ENCODE results near the gene SERTAD3.

SERTAD3 gene

GRCh38 chr19:40442328-40443130 is 1.6 kb downstream of the SERTAD3 start:
- peaks cover 5% of the 10 kb centered on the region for H3K79me1 ChIP-seq (replicated peaks; ENCODE audit: low read length, poor library complexity, severe bottlenecking)
- WGBS: 15% methylated on average over 20 of the region's 22 CpGs
- no peak overlapping the region for H2BK5ac ChIP-seq (ENCODE audit: low read depth, low read length, poor library complexity, severe bottlenecking)
- H3K9me3 ChIP-seq (ENCODE audit: control insufficient read depth, low read length): no peaks in the 10 kb centered on the region
- peaks cover 20% of the 10 kb centered on the region for H3K4me1 ChIP-seq (ENCODE audit: control insufficient read depth, insufficient read depth, low read depth, low read length)
- no peak overlapping the region for H4K91ac ChIP-seq (ENCODE audit: low read length)
- H3K18ac ChIP-seq (ENCODE audit: low read depth in 1 of 2, low read length in 2 of 2): peak overlapping the region in 1 of 2 experiments; percentile 18
- H4K8ac ChIP-seq (ENCODE audit: low read length): peak overlapping the region; percentile 16
- no peak overlapping the region for H2AFZ ChIP-seq (ENCODE audit: low read depth, low read length)
- peak overlapping the region in 1 of 2 experiments; percentile 55 for H3K4ac ChIP-seq (ENCODE audit: low read depth in 1 of 2, low read length in 2 of 2)
- no peak overlapping the region for H2BK12ac ChIP-seq (ENCODE audit: low read length in 2 of 2)
- H2BK15ac ChIP-seq (ENCODE audit: low read depth, poor library complexity, severe bottlenecking): no peak overlapping the region
- peak overlapping the region; percentile 85 for H3K4me2 ChIP-seq (ENCODE audit: low read length, poor library complexity, severe bottlenecking)
- H3K14ac ChIP-seq (ENCODE audit: low read length in 2 of 2): no peak overlapping the region
- H3K27ac ChIP-seq (ENCODE audit: low read length, poor library complexity, severe bottlenecking): peak overlapping the region; percentile 88
- no peak overlapping the region for H2BK120ac ChIP-seq (ENCODE audit: low read depth, low read length)
- peak overlapping the region; percentile 69 for H2AK5ac ChIP-seq (ENCODE audit: low read length, severe bottlenecking)
- peak overlapping the region; percentile 97 for H3K9ac ChIP-seq (ENCODE audit: low read length)
- no peaks in the 10 kb centered on the region for H3K27me3 ChIP-seq (ENCODE audit: control insufficient read depth in 1 of 2, insufficient read depth in 1 of 2, low read length in 2 of 2)
- no peak overlapping the region for H3K23ac ChIP-seq (ENCODE audit: low read length in 2 of 2)
- H3K4me3 ChIP-seq (ENCODE audit: insufficient read depth in 1 of 2, low read depth in 1 of 2, low read length in 2 of 2): peak overlapping the region; percentile 62 to 94
- DNase-seq: no peak
- H3K36me3 ChIP-seq (ENCODE audit: control insufficient read depth in 1 of 2, insufficient read depth in 2 of 2, low read depth in 1 of 2, low read length in 2 of 2): peaks cover 31 to 33% of the 10 kb centered on the region in 2 experiments

GRCh38 chr19:40441719-40442253 is 2.3 kb downstream of the SERTAD3 start:
- no peak overlapping the region for H2BK12ac ChIP-seq (ENCODE audit: low read length in 2 of 2)
- no peak overlapping the region for H3K23ac ChIP-seq (ENCODE audit: low read length in 2 of 2)
- peaks cover 20% of the 10 kb centered on the region for H3K4me1 ChIP-seq (ENCODE audit: control insufficient read depth, insufficient read depth, low read depth, low read length)
- no peak overlapping the region for H3K18ac ChIP-seq (ENCODE audit: low read depth in 1 of 2, low read length in 2 of 2)
- peak overlapping the region; percentile 85 for H3K4me2 ChIP-seq (ENCODE audit: low read length, poor library complexity, severe bottlenecking)
- no peak overlapping the region for H2AK5ac ChIP-seq (ENCODE audit: low read length, severe bottlenecking)
- DNase-seq: no peak
- no peak overlapping the region for H2BK5ac ChIP-seq (ENCODE audit: low read depth, low read length, poor library complexity, severe bottlenecking)
- H2BK120ac ChIP-seq (ENCODE audit: low read depth, low read length): no peak overlapping the region
- H3K4me3 ChIP-seq (ENCODE audit: insufficient read depth in 1 of 2, low read depth in 1 of 2, low read length in 2 of 2): peak overlapping the region in 1 of 2 experiments; percentile 94
- 85% methylated on average over 9 of the region's 11 CpGs for WGBS
- H3K14ac ChIP-seq (ENCODE audit: low read length in 2 of 2): no peak overlapping the region
- H3K27ac ChIP-seq (ENCODE audit: low read length, poor library complexity, severe bottlenecking): no peak overlapping the region
- no peak overlapping the region for H3K4ac ChIP-seq (ENCODE audit: low read depth in 1 of 2, low read length in 2 of 2)
- H3K27me3 ChIP-seq (ENCODE audit: control insufficient read depth in 1 of 2, insufficient read depth in 1 of 2, low read length in 2 of 2): no peaks in the 10 kb centered on the region
- H3K9ac ChIP-seq (ENCODE audit: low read length): peak overlapping the region; percentile 97
- no peak overlapping the region for H2AFZ ChIP-seq (ENCODE audit: low read depth, low read length)
- H2BK15ac ChIP-seq (ENCODE audit: low read depth, poor library complexity, severe bottlenecking): no peak overlapping the region
- H3K9me3 ChIP-seq (ENCODE audit: control insufficient read depth, low read length): no peaks in the 10 kb centered on the region
- H4K8ac ChIP-seq (ENCODE audit: low read length): no peak overlapping the region
- H4K91ac ChIP-seq (ENCODE audit: low read length): no peak overlapping the region
- H3K36me3 ChIP-seq (ENCODE audit: control insufficient read depth in 1 of 2, insufficient read depth in 2 of 2, low read depth in 1 of 2, low read length in 2 of 2): peaks cover 31 to 33% of the 10 kb centered on the region in 2 experiments
- H3K79me1 ChIP-seq (replicated peaks; ENCODE audit: low read length, poor library complexity, severe bottlenecking): peaks cover 5% of the 10 kb centered on the region

GRCh38 chr19:40438284-40438683 is 5.9 kb downstream of the SERTAD3 start:
- Histone ChIP-seq H2BK120ac (ENCODE audit: low read depth, low read length) (no peak overlapping the region), H2BK5ac (ENCODE audit: low read depth, low read length, poor library complexity, severe bottlenecking) (no peak overlapping the region), H4K8ac (ENCODE audit: low read length) (no peak overlapping the region), H3K4me2 (ENCODE audit: low read length, poor library complexity, severe bottlenecking) (no peak overlapping the region), H3K27ac (ENCODE audit: low read length, poor library complexity, severe bottlenecking) (no peak overlapping the region), H3K9me3 (ENCODE audit: control insufficient read depth, low read length) (no peaks in the 10 kb centered on the region), H2AFZ (ENCODE audit: low read depth, low read length) (no peak overlapping the region), H3K23ac (ENCODE audit: low read length in 2 of 2) (no peak overlapping the region), H2BK15ac (ENCODE audit: low read depth, poor library complexity, severe bottlenecking) (no peak overlapping the region), H3K4ac (ENCODE audit: low read depth in 1 of 2, low read length in 2 of 2) (no peak overlapping the region), H3K9ac (ENCODE audit: low read length) (no peak overlapping the region), H3K18ac (ENCODE audit: low read depth in 1 of 2, low read length in 2 of 2) (peak overlapping the region in 1 of 2 experiments; percentile 39), H2BK12ac (ENCODE audit: low read length in 2 of 2) (no peak overlapping the region), H3K36me3 (ENCODE audit: control insufficient read depth in 1 of 2, insufficient read depth in 2 of 2, low read depth in 1 of 2, low read length in 2 of 2) (peaks cover 31 to 33% of the 10 kb centered on the region in 2 experiments), H3K79me1 (replicated peaks; ENCODE audit: low read length, poor library complexity, severe bottlenecking) (peaks cover 5% of the 10 kb centered on the region), H3K14ac (ENCODE audit: low read length in 2 of 2) (no peak overlapping the region), H4K91ac (ENCODE audit: low read length) (no peak overlapping the region), H3K4me3 (ENCODE audit: insufficient read depth in 1 of 2, low read depth in 1 of 2, low read length in 2 of 2) (no peak overlapping the region), H2AK5ac (ENCODE audit: low read length, severe bottlenecking) (no peak overlapping the region), H3K4me1 (ENCODE audit: control insufficient read depth, insufficient read depth, low read depth, low read length) (peaks cover 15% of the 10 kb centered on the region), H3K27me3 (ENCODE audit: control insufficient read depth in 1 of 2, insufficient read depth in 1 of 2, low read length in 2 of 2) (no peaks in the 10 kb centered on the region)
- WGBS: 100% methylated on average over 3 of the region's 3 CpGs
- DNase-seq: no peak
